GM20000 (cell line): ENCODE data around the gene GUCA2A.

ENCODE experiments used
- DNase-seq: peaks from one replicate; pipeline ENCODE4 v3.0.0; 2012; ENCODE audit warnings: low spot score
- CTCF ChIP-seq: IDR thresholded peaks from 2 replicates; pipeline ENCODE4 v1.5.1; 2012; ENCODE audit warnings: mild to moderate bottlenecking, control low read depth; ENCODE audit errors: extremely low read depth, missing control alignments

Gene GUCA2A

GRCh38 chr1:42170779-42171621, 6.5 kb upstream of the GUCA2A start:
- no peak for TF ChIP-seq CTCF
- DNase-seq: no peak

GRCh38 chr1:42168763-42169162, 4.2 kb upstream of the GUCA2A start:
- no peak for TF ChIP-seq CTCF
- no peak for DNase-seq

GRCh38 chr1:42168391-42168670, 3.8 kb upstream of the GUCA2A start:
- DNase-seq: no peak
- TF ChIP-seq CTCF: no peak

- no peak for TF ChIP-seq CTCF
- no peak for DNase-seq
These were observed 3.3 kb upstream of the GUCA2A start for GRCh38 chr1:42167611-42168390.

GRCh38 chr1:42165511-42166210, 1.1 kb upstream of the GUCA2A start:
- DNase-seq: no peak
- TF ChIP-seq CTCF: no peak

GRCh38 chr1:42163536-42164503, 725 bp downstream of the GUCA2A start:
- DNase-seq: no peak
- no peak for TF ChIP-seq CTCF
